GM23338 (cell line): ENCODE measurements around the gene TRIM67.

ENCODE experiments used
- CREB1 ChIP-seq: fragments of 250-450 bp; sonication (Bioruptor Pico); IDR thresholded peaks from 2 replicates; pipeline ENCODE4 v1.5.0; 2020; ENCODE audit warnings: low read depth, mild to moderate bottlenecking, moderate library complexity
- CTCF ChIP-seq, 2 experiments: fragments of 200-600 bp in 1 of 2; sonication (generic) in 1 of 2; conservative IDR thresholded peaks; 2 replicates each; pipeline versions ENCODE4 v1.5.1 to v1.6.1; 2016 to 2017; ENCODE audit warnings: antibody characterized with exemption in 2 of 2, low read depth in 2 of 2, mild to moderate bottlenecking in 2 of 2, moderate library complexity in 1 of 2
- EZH2 ChIP-seq: fragments of 200-600 bp; sonication (generic); IDR thresholded peaks from one replicate; pipeline ENCODE4 v1.8.0; 2017; ENCODE audit warnings: antibody characterized with exemption, mild to moderate bottlenecking, low read depth; ENCODE audit not compliant: unreplicated experiment
- EZH2phosphoT487 ChIP-seq: fragments of 200-600 bp; sonication (generic); IDR thresholded peaks from one replicate; pipeline ENCODE4 v1.8.1; 2018; ENCODE audit warnings: antibody characterized with exemption; ENCODE audit not compliant: unreplicated experiment
- POLR2AphosphoS5 ChIP-seq: IDR thresholded peaks from 2 replicates; pipeline ENCODE4 v1.6.1; 2016; ENCODE audit warnings: antibody characterized with exemption, low read depth
- REST ChIP-seq: IDR thresholded peaks from one replicate; pipeline ENCODE4 v1.6.1; 2018; ENCODE audit warnings: antibody characterized with exemption; ENCODE audit not compliant: unreplicated experiment
- ZNF462 ChIP-seq: fragments of 250-450 bp; sonication (Bioruptor Pico); IDR thresholded peaks from 2 replicates; pipeline ENCODE4 v1.5.0; 2020; ENCODE audit warnings: mild to moderate bottlenecking, moderate library complexity

- no peak for TF ChIP-seq CTCF (conservative IDR thresholded peaks at IDR 0.05; ENCODE audit: low read depth in 2 of 2)
- no peak for TF ChIP-seq REST
- TF ChIP-seq EZH2 = no peak
- no peak for TF ChIP-seq CREB1
- TF ChIP-seq POLR2AphosphoS5 = no peak
- no peak for TF ChIP-seq EZH2phosphoT487
- TF ChIP-seq ZNF462 (CRISPR knock-in tag) = no peak
Measured at GRCh38 chr1:231165371-231165770, 3.5 kb downstream of the TRIM67 start.
